Activated CD4-positive, alpha-beta T cell treated with anti-CD3 and anti-CD28 coated beads, Interleukin-2, amount 10 ng/mL, durations not matched to agents 24 days and 14 days (primary cell): ENCODE data around the gene GRAMD2B. TPM values are rescaled to one million over a fixed set of nuclear protein-coding genes. Genes with fewer than 3 reads are reported as not detected.

Source experiments
- DNase-seq: peaks from one replicate; pipeline ENCODE4 v3.0.0; 2022
- H3K27ac Mint-ChIP-seq: one replicate; pipeline ENCODE4 v1.8.0; 2022; ENCODE audit warnings: mild to moderate bottlenecking, mixed read lengths
- H3K27me3 Mint-ChIP-seq: one replicate; pipeline ENCODE4 v1.8.0; 2022; ENCODE audit warnings: mixed read lengths
- H3K36me3 Mint-ChIP-seq: one replicate; pipeline ENCODE4 v1.8.0; 2022; ENCODE audit warnings: low read depth, mild to moderate bottlenecking, mixed read lengths
- H3K4me1 Mint-ChIP-seq: one replicate; pipeline ENCODE4 v1.8.0; 2021; ENCODE audit warnings: mixed read lengths
- H3K4me3 Mint-ChIP-seq: one replicate; pipeline ENCODE4 v1.8.0; 2022; ENCODE audit warnings: mild to moderate bottlenecking, moderate library complexity, mixed read lengths
- H3K9me3 Mint-ChIP-seq: one replicate; pipeline ENCODE4 v1.8.0; 2021; ENCODE audit warnings: mixed read lengths
- intact Hi-C: fragments of 100-400 bp; cut with micrococcal nuclease; formaldehyde crosslinking; loops from one replicate; pipeline ENCODE4 v1.15.1; 2023
- total RNA-seq: library from RNA; stranded (reverse); gene quantifications from 2 replicates; pipeline ENCODE4 v1.2.3, GENCODE V29; 2022

GRAMD2B gene
- total RNA-seq, 1 donor from 2014 or later, result 10.8 TPM

DNA sequence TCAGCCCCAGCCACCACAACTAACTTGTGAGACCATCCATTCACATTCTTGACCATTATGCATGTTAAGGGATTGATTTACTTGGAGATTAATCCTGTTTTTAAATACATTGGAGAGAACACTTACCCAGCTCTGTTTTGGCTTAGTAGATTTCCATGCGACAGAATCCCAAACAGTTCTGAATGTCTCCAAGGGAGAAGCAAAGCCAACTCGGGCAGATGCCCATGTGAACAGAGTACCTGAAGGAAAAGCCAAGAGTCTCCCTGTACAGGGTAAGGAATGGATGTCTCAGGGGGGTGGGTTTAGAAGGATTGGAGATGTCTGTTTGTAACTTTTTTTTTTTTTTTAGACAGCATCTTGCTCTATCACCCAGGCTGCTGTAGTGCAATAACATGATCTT is 61.0 kb downstream of the GRAMD2B start:
- Mint-ChIP-seq H3K9me3 (no peaks in the 10 kb centered on the region), H3K36me3 (peaks cover 34% of the 10 kb centered on the region), H3K27me3 (no peaks in the 10 kb centered on the region), H3K27ac (no peak overlapping the region), H3K4me1 (no peaks in the 10 kb centered on the region), H3K4me3 (no peak overlapping the region)
- intact Hi-C loops, result no loop called here
- no peak for DNase-seq

GRCh38 chr5:126486332-126486731 is 63.1 kb downstream of the GRAMD2B start:
- no peaks in the 10 kb centered on the region for H3K4me1 Mint-ChIP-seq
- DNase-seq, result no peak
- intact Hi-C loops, result no loop called here
- H3K27me3 Mint-ChIP-seq, result no peaks in the 10 kb centered on the region
- no peak overlapping the region for H3K27ac Mint-ChIP-seq
- no peak overlapping the region for H3K4me3 Mint-ChIP-seq
- H3K36me3 Mint-ChIP-seq, result peaks cover 34% of the 10 kb centered on the region
- H3K9me3 Mint-ChIP-seq, result no peaks in the 10 kb centered on the region

DNA sequence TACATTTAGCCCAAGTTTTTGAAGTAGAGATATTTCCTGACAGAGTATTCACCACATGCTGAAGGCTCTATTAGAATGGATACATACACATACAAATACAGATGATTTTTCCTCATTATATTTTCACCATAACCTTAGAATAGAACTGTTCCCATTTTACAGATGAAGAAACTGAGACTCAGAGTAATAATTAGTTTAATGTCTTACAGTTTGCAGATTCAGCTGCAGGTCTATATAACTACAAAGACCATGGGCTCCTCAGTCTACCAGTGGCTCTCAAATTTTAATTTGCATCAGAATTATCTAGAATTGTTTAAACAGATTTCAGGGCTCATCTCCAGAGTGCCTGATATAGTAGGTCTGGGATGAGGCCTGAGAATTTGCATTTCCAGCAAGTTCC is 64.4 kb downstream of the GRAMD2B start:
- Mint-ChIP-seq H3K27me3 (no peaks in the 10 kb centered on the region), H3K9me3 (no peaks in the 10 kb centered on the region), H3K36me3 (peaks cover 32% of the 10 kb centered on the region), H3K4me1 (no peaks in the 10 kb centered on the region), H3K4me3 (no peak overlapping the region), H3K27ac (no peak overlapping the region)
- DNase-seq, result no peak
- intact Hi-C loops, result no loop called here

DNA sequence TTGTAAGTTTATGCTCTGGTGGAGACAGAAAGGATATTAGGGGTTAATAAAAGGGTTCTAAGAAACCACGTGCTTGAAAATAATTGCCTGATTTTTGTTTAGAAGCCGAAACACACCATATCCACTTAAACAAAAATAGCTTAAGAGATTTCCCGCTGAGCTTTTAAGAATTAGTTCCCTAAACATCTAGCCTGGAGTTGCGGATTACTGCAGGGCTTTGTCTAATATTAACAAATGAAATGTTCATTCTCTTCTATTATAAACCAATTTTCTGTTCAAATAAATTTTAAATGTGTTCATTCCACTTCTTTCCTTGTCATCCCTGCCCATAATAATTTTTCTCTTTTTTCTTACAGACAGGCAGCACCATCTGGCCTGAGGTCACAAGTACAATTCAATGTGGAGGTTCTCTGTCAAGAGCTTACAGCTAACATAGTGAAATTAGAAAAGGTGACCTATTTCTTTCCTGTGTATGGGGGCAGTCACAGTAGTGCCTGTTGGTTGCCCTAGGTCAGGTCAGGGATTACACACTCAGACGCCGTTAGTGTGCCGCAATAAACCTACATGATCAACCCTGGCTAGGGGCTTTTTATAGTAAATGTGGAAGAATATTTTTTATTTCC is 65.3 kb downstream of the GRAMD2B start:
- Mint-ChIP-seq H3K27me3 (no peaks in the 10 kb centered on the region), H3K4me1 (no peaks in the 10 kb centered on the region), H3K9me3 (no peaks in the 10 kb centered on the region), H3K4me3 (no peak overlapping the region), H3K27ac (no peak overlapping the region), H3K36me3 (peaks cover 33% of the 10 kb centered on the region)
- no peak for DNase-seq
- intact Hi-C loops, result no loop called here

DNA sequence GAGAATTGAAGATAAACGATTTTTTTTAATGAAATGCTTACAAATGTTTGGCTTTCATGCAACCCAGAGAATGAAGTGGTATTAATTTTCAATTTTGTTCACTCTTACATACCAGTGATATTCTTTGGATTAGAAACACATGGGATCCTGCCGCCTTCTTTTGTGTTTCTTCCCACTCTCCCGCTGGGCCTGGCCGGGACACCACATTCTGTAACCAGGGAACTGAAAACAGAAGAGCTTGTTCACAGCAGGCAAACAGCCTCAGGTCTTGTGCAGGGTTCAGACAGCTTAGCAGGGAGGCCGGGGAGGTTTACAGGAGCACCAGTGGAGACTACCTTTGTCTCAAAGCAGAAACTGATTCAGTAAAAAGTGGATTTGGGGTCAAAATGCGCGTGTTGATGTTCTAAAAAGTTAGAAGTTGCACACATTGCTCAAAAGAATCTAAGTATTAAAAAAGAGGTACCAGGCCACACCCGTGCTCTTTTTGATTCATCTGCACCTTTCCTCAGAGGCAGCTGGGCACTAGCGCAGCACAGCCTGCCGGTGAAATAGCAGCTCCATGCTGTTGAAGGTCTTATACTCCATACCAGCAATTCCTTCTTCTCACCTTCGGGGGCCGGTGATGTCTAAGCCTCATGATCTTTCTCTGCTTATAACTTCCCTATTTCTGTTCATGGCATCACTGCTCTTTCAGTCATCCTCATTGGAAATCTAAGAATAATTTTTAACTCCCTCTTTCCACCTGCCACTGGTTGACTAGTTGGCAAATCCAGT is 67.1 kb downstream of the GRAMD2B start:
- DNase-seq, result peak; percentile 49
- no peak overlapping the region for H3K4me3 Mint-ChIP-seq
- no peaks in the 10 kb centered on the region for H3K4me1 Mint-ChIP-seq
- H3K9me3 Mint-ChIP-seq, result no peaks in the 10 kb centered on the region
- peaks cover 31% of the 10 kb centered on the region for H3K36me3 Mint-ChIP-seq
- H3K27ac Mint-ChIP-seq, result no peak overlapping the region
- no peaks in the 10 kb centered on the region for H3K27me3 Mint-ChIP-seq
- intact Hi-C loops, result no loop called here

DNA sequence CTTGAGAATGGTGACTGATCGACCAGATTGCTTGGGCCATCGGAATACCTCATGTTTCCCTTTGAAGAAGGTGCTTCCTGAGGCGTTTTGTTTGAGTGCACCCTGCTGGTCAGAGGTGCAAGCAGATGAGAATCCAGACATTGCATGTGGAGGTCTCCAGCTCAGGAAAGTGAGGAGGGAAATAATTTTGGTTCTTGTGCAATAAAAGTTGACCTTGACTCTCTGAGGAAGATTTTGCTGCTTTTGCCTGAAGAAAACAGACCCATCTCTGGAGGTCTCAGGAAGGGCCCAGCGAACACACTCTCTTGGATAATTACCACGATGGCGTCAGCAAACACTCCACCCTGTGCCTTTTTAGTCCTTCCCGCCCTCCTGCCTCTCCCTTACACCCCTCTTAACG is 69.7 kb downstream of the GRAMD2B start:
- H3K9me3 Mint-ChIP-seq, result no peaks in the 10 kb centered on the region
- H3K4me1 Mint-ChIP-seq, result no peaks in the 10 kb centered on the region
- H3K4me3 Mint-ChIP-seq, result no peak overlapping the region
- intact Hi-C loops, result no loop called here
- DNase-seq, result no peak
- H3K27ac Mint-ChIP-seq, result no peak overlapping the region
- H3K27me3 Mint-ChIP-seq, result no peaks in the 10 kb centered on the region
- H3K36me3 Mint-ChIP-seq, result peaks cover 16% of the 10 kb centered on the region

DNA sequence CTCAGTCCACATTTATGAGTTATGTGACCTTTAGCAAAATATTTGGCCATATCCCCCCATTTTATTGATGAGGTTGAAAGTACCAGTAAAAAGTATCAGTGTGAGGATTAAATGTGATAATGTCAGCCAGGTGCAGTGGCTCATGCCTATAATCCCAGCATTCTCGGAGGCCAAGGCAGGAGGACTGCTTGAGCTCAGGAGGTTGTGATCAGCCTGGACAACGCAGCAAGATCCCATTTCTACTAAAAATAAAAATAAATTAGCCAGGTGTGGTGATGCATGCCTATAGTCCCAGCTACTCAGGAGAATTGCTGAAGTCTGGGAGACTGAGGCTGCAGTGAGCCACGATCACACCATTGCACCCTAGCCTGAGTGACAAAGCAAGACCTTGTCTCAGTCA is 71.2 kb downstream of the GRAMD2B start:
- H3K27me3 Mint-ChIP-seq, result no peaks in the 10 kb centered on the region

GRCh38 chr5:126497506-126497905 is 74.3 kb downstream of the GRAMD2B start:
- H3K36me3 Mint-ChIP-seq, result peaks cover 6% of the 10 kb centered on the region
- DNase-seq, result no peak
- H3K27me3 Mint-ChIP-seq, result no peaks in the 10 kb centered on the region
- no peaks in the 10 kb centered on the region for H3K9me3 Mint-ChIP-seq
- no peak overlapping the region for H3K27ac Mint-ChIP-seq
- intact Hi-C loops, result no loop called here
- H3K4me1 Mint-ChIP-seq, result peaks cover 4% of the 10 kb centered on the region
- H3K4me3 Mint-ChIP-seq, result no peak overlapping the region

More for the DNA sequence above, 71.2 kb downstream of the GRAMD2B start:
- Mint-ChIP-seq H3K36me3 (peaks cover 10% of the 10 kb centered on the region), H3K9me3 (no peaks in the 10 kb centered on the region), H3K27ac (no peak overlapping the region), H3K4me3 (no peak overlapping the region), H3K4me1 (no peaks in the 10 kb centered on the region)
- intact Hi-C loops, result no loop called here
- DNase-seq, result no peak

DNA sequence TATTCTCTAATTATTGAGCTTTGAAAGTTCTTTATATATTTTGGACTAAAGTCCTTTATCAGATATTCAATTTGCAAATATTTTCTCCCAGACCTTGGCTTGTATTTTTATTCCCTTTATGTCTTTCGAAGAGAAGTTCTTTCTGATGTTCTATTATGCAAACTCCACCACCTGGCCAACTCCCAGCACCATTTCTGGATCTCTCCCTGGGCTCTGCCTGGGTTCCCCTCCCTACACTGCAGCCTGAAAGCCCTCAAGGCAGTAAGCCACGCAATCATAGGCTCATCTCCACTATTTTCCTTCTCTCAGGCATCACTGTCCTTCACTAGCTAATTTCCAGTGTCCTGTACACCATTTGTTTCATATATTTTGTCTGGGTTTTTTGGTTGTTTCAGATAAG is 76.1 kb downstream of the GRAMD2B start:
- no peaks in the 10 kb centered on the region for H3K27me3 Mint-ChIP-seq
- intact Hi-C loops, result loop anchor here (2.0 kb wide), 1 partner anchor 144 kb away; no protein-coding TSS in a partner anchor
- H3K36me3 Mint-ChIP-seq, result no peaks in the 10 kb centered on the region
- no peak for DNase-seq
- H3K4me3 Mint-ChIP-seq, result no peak overlapping the region
- no peaks in the 10 kb centered on the region for H3K9me3 Mint-ChIP-seq
- H3K27ac Mint-ChIP-seq, result no peak overlapping the region
- peaks cover 4% of the 10 kb centered on the region for H3K4me1 Mint-ChIP-seq

DNA sequence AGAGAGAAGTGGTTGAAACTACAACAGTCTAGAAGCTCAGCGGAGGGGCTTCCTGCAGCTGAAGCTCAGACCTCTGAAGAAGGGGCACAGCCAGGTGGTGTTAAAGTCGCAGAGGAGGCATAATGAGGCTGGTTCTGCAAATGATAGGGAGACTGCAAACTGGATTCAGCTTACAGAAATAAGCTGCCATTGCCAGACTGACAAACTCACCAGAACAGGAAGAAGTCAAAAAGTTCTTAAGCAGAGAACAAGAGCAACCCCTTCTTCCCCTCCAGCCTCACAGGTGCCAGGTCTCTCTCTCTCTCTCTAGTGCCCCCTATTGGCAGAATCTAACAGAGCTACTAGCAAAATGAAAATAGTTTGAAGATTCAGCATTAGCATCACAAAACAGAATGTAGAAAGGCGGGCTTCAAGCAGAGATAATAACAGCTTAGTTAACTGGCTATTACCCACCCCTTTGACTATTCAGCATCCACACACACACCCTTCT is 76.7 kb downstream of the GRAMD2B start:
- H3K36me3 Mint-ChIP-seq, result no peaks in the 10 kb centered on the region
- H3K4me1 Mint-ChIP-seq, result peaks cover 4% of the 10 kb centered on the region
- H3K27ac Mint-ChIP-seq, result no peak overlapping the region
- DNase-seq, result peak; percentile 80
- no peak overlapping the region for H3K4me3 Mint-ChIP-seq
- H3K27me3 Mint-ChIP-seq, result no peaks in the 10 kb centered on the region
- intact Hi-C loops, result loop anchor here (2.0 to 5.0 kb wide), 2 partner anchors 78 to 145 kb away; partner anchors contain the start of gene GRAMD2B
- no peaks in the 10 kb centered on the region for H3K9me3 Mint-ChIP-seq

- H3K4me3 Mint-ChIP-seq, result no peak overlapping the region
- DNase-seq, result no peak
- no peak overlapping the region for H3K27ac Mint-ChIP-seq
- no peaks in the 10 kb centered on the region for H3K36me3 Mint-ChIP-seq
- H3K4me1 Mint-ChIP-seq, result peaks cover 4% of the 10 kb centered on the region
- no peaks in the 10 kb centered on the region for H3K27me3 Mint-ChIP-seq
- intact Hi-C loops, result loop anchor here (5.0 kb wide), 1 partner anchor 79 kb away; the partner anchor contains the start of gene GRAMD2B
- no peaks in the 10 kb centered on the region for H3K9me3 Mint-ChIP-seq
These were observed 78.2 kb downstream of the GRAMD2B start for GRCh38 chr5:126501448-126501847.

GRCh38 chr5:126503602-126504104 is 80.4 kb downstream of the GRAMD2B start:
- no peaks in the 10 kb centered on the region for H3K27me3 Mint-ChIP-seq
- no peak overlapping the region for H3K27ac Mint-ChIP-seq
- no peak overlapping the region for H3K4me3 Mint-ChIP-seq
- DNase-seq, result no peak
- H3K9me3 Mint-ChIP-seq, result no peaks in the 10 kb centered on the region
- no peaks in the 10 kb centered on the region for H3K36me3 Mint-ChIP-seq
- intact Hi-C loops, result loop anchor here (5.0 kb wide), 1 partner anchor 81 kb away; the partner anchor contains the start of gene GRAMD2B
- peaks cover 7% of the 10 kb centered on the region for H3K4me1 Mint-ChIP-seq

GRCh38 chr5:126506079-126506478 is 82.9 kb downstream of the GRAMD2B start:
- H3K9me3 Mint-ChIP-seq, result no peaks in the 10 kb centered on the region
- no peak for DNase-seq
- H3K4me3 Mint-ChIP-seq, result no peak overlapping the region
- intact Hi-C loops, result no loop called here
- peaks cover 9% of the 10 kb centered on the region for H3K4me1 Mint-ChIP-seq
- H3K36me3 Mint-ChIP-seq, result no peaks in the 10 kb centered on the region
- H3K27ac Mint-ChIP-seq, result no peak overlapping the region
- H3K27me3 Mint-ChIP-seq, result no peaks in the 10 kb centered on the region

- Mint-ChIP-seq H3K36me3 (no peaks in the 10 kb centered on the region), H3K4me3 (peak overlapping the region; percentile 13), H3K4me1 (peaks cover 9% of the 10 kb centered on the region), H3K27me3 (no peaks in the 10 kb centered on the region), H3K27ac (peak overlapping the region; percentile 50), H3K9me3 (peaks cover 3% of the 10 kb centered on the region)
- DNase-seq, result peak; percentile 63
- intact Hi-C loops, result no loop called here
These were observed 85.2 kb downstream of the GRAMD2B start for GRCh38 chr5:126508251-126508961.
